ENCODE results near the gene MBNL2.

The MBNL2 gene

DNA sequence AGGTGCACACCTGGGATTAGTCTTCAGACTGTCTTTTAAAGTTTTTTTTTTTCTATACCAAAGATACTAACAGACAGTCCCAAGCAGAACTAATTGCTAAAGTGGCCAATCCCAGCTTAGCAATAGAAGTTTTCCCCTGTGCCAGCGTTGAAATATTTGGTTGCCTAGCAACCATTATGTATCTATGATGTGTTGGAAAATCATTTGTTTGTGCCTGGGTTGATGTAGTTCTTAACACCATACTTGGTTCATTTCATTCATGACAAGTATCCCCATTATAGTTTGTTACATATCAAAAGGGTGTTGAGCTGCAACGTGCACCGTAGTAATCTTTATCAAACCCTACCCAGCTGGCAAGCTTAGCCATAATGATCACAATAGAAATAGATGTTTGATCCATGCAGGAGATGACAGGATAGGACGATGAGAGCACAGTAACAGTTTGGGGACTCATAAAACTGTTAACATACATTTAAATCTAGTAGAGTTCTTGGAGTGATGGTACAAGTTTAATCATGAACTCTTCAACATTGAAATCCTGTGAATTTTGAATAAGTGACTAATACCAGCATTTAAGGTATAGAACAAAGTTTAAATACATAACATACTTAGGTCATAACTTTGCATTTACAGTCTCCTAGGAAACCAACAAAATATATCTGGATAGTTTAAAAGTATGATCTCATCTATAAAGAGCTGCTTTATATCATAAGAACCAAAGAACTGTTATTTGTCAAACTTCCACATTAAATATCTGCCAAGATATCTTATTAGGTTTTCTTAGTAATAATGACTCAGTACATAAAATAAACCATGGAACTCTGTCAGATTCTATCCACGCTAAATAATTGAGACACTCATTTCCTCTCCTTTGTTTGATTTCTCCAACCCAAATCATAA, 73.4 kb downstream of the MBNL2 start:
- no peak for DNase-seq (ENCODE audit: low read depth in 1 of 2, low spot score in 1 of 2)

DNA sequence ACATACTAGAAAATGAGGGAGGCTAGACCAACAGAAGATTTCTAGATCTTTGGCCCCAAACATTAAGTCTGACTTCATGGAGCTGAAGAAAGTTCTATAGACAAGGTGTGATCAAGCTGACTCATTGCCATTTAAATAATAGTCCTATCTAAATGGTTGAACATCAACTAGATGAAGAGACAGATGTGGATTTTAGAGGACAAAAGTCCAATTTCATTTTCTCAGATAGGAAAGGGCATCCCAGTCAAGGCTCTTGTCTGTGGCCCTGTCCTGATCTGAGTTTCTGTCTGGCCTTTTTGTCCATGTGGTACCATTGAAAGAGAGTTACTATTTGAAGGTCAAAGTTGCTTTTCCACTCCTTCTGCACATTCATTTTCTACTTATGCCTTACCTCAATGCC, 74.6 kb downstream of the MBNL2 start:
- DNase-seq (ENCODE audit: low read depth in 1 of 2, low spot score in 1 of 2): no peak

DNA sequence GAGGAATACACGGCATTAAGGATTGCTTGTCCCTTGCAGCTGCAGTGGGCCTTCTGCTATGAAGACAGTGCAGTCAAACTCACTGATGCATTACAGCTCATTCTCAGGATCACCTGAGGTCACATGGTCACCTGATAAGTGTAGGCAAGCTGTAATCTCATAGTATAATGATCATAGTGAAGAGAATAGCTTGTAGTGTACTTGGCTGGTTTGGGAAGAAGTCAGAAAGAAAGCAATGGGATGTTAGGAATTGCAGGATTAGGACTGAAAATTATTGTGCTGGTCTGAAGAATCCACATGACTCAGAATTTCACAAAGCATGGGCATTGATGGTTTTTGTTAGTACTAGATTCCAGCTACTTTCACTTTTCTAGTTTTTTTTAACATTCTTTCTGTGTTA, 76.7 kb downstream of the MBNL2 start:
- no peak for DNase-seq (ENCODE audit: low read depth in 1 of 2, low spot score in 1 of 2)

DNA sequence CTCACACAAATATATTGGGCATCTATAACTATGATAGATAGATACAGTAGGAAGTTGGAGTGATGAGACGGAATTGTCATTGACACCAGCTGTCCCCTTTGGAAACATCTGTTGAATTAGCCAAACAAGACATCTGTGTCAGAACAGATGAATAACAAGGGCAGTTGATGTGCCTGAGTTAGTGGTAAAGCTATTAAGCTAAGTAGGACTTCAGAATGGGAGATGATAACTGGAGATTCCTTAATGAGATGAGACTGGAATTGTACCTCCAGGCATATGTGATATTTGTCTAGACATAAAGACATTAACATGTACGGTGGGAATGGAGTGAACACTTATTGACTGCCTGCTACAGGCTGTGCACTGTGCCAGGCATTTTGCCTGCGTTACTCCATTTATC, 78.7 kb downstream of the MBNL2 start:
- no peak for DNase-seq (ENCODE audit: low read depth in 1 of 2, low spot score in 1 of 2)

DNA sequence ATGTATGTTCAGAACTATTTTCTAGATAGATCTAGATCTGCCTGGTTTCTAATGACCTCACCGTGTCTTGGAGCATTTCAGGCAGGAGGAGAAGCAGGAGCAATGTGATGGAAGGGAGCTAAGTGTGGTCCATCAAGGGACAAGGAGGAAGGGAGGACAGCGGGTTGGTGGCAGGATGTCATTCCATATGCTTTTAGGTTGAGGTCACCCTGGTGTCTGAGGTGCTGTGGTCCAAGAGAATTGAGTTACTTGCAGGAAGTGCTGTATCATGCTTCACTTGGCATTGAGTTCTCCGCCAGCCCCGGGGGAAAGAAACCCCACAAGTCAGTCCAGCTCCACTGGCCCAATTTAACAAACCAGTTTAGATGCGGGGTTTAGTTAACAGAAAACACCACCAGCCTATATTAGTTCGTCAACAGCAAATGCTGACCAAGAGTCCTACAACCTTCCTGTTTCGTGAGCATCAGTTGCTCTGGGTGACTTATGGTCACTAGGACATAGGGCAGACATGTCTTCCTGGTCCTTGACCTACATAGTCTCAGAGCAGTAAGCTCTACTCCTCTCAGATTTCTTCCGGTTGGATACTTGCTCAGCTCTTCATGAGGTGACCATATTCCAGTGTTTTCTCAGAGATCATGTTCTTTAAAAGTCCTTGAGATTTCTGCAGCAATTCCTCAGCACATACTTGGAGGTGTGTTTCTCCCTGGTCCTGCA, 79.4 kb downstream of the MBNL2 start:
- DNase-seq (ENCODE audit: low read depth in 1 of 2, low spot score in 1 of 2): no peak

DNA sequence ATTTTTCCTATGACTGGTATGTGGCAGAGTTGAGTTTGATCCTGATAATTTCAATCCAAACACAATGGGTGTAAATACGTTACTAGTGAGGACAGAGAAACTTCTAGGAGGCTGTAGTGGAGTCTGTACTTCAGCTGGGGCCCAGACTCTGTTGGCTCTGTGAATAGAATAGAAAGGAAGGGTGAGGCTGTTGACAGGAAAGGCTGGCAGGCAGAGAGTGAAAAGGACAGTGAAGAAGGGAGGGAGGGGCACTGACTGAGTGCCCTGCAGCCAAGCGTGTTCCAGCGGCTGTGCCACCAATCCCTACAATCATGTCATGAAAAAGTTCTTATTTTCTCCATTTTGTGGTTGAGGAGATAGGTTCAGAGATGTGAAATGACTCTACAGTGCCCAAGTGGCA, 80.5 kb downstream of the MBNL2 start:
- no peak for DNase-seq (ENCODE audit: low read depth in 1 of 2, low spot score in 1 of 2)

DNA sequence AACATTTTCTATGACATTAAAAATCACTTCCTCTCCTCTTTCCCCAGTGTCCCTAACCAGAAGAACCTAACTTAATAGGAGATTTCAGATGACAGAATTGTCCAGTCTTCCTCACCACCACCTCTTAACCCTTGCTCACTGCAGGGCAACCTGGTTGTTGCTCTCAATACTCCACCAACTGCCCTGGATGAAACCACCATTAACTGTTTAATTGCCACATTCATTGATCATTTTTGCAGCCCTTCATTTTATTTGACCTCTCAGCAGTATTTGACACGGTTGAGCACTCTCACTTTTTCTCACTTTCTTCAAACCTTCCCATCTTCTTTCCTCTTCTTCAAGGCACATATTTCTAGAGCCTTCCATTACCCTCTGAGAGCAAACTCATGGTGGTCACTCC, 84.0 kb downstream of the MBNL2 start:
- DNase-seq (ENCODE audit: low read depth in 1 of 2, low spot score in 1 of 2): no peak

DNA sequence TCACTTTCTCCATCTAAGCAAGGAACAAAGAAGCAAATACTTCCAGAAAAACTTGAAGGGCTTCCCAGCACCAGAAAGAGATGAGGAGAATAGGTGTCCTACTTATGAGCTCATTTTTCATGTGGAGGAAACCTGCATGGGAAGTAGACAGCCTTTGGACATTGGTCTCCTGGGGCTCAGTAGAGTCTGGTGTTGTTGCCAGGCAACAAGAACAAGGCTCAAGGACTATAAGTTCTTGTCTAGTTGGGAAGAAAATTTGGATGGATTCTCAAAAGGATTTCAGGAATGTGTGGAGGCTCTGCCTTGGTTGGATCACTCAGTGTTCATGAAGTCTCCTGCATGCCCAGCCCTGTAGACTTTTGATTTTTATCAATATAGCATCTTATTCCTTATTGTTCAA, 84.5 kb downstream of the MBNL2 start:
- no peak for DNase-seq (ENCODE audit: low read depth in 1 of 2, low spot score in 1 of 2)

DNA sequence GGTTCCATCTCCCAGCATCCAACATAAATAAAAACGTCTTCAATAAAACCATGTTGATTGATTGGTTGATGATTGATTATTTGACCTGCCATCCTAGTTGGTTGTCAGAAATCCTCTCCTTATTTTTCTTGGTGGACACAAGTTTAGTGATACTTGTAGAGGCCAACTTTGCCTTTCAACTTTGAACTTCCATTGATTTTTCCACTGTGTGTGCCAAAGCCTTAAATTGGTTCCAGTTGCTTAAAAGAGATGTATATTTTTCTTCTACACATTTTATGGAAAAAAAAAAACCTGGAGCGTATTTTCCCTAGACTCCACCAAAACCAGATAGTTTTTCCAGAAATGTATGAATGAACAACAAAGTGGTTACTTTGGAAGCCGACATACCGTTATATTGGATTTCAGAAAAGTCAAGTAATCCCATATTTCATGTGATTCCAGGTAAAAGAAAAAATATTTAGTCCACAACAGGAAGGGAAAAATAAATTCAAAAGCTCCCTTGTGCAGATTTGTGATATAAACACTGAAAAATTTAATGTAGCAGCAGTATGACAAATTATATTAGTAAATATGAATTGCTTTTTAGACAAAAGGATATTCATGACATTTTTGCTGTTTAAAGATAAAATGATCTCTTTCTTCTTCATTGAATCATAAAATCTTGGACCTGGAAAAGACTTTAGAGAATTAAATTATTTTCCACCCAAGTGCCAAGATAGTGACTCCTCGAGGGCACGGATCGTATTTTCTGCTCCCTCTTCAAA, 85.2 kb downstream of the MBNL2 start:
- DNase-seq (ENCODE audit: low read depth in 1 of 2, low spot score in 1 of 2): no peak

DNA sequence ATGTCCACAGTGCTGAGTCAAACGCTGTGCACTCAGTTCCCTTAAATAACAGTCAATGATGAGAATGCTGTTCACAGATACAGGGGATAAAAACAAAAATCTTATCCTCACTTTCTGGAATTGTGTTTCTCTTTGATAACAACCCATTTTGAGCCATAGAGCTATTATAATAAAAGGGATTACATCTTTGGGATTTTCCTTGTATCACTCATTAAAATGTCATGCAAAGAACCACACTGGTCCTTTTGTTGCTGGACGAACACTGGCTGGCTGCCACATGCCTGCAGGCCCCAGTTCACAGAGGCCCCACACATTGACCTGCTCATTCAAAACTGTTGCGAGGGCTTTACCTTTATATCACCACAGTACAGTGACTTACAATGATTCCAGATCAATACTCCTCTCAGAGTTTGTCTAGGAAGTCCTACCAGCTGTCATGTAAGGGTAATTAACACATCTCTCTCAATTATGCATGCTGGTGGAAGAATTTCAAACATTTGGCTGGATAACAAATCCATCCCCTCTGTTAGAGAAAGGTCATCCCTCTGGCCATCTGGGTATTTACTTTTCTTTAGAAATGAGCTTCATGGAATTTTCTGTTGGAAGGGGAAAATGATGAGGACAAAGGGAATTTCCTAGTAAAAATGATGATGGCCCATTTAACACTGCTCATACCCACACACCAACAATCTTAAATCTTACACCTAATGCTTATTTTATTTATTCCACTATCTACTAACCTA, 85.9 kb downstream of the MBNL2 start:
- no peak for DNase-seq (ENCODE audit: low read depth in 1 of 2, low spot score in 1 of 2)

DNA sequence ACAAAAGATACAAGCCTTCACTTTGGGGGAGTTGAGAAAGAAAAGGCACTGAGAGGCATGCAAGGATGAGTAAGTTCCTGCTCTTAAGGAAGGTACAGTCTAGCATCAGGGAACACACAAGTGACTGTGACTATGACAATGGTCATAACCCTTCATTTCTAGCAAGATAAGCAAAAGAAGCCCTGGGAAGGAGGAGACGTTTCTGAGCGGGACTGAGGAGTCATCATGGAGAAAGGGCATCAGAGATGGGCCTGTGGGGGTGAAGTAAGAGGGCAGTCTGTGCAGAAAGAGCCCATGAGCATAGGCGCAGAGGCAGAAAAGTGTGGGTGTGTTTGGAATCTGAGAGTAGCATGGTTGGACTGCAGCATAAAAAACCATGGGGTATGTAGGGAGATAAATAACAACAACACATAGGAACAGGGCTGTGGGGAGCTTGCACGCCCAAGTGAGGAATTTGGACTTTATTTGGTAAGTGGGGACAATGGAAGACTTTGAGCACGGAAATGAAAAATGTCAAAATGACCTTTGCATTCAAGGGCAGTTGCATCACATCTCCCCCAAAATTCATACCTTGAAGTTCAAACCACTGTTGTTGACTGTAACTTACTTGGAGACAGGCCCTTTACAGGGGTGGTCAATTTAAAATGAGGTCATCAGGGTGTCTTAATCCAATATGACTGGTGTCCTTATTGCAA, 86.7 kb downstream of the MBNL2 start:
- DNase-seq (ENCODE audit: low read depth in 1 of 2, low spot score in 1 of 2): no peak

DNA sequence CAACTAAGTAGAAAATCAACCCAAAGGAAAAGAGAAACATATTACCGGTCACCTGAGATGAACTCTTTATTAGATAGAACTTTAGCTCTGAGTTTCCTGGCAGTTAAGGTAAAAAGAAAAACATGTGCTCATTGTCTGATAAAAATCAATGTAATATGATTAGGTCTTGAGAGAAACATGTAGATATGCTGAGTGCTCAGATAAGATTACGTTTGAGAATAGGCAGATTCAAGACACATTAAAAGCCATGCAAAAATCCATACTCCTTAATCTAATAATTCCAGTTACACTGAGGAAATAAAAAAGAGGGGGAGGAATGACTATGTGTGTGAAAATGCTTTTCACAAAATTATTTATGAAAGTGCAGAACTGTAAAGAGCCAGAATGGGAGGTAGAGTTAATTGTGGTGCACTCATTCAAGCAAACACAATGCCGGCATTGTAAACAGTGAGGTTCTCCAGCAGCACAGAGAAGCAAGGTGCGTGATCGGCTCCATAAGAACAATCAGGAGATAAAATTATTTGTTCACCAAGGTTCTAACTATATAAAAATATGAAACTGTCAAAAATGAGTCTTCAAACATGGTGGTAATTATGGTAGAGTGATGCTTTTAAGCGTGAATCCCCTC, 88.8 kb downstream of the MBNL2 start:
- DNase-seq (ENCODE audit: low read depth in 1 of 2, low spot score in 1 of 2): no peak

DNA sequence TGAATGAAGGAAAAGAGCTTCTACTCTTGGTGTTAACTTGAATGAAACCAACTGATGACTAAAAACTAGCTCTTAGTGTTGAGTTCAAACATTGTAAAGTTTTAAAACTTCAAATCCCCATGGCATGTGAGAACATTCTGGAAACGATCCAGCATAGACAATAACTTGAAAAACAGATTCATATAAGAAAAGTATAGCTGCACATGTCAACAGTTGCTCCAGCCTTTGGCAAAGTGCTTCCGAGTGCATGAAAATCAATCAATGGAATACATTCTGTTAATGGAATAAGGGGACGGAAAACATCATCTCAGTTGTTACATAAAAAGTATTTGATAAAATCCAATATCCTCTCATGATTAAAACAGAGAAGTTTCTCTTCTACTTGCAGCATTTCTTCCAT, 89.8 kb downstream of the MBNL2 start:
- no peak for DNase-seq (ENCODE audit: low read depth in 1 of 2, low spot score in 1 of 2)

DNA sequence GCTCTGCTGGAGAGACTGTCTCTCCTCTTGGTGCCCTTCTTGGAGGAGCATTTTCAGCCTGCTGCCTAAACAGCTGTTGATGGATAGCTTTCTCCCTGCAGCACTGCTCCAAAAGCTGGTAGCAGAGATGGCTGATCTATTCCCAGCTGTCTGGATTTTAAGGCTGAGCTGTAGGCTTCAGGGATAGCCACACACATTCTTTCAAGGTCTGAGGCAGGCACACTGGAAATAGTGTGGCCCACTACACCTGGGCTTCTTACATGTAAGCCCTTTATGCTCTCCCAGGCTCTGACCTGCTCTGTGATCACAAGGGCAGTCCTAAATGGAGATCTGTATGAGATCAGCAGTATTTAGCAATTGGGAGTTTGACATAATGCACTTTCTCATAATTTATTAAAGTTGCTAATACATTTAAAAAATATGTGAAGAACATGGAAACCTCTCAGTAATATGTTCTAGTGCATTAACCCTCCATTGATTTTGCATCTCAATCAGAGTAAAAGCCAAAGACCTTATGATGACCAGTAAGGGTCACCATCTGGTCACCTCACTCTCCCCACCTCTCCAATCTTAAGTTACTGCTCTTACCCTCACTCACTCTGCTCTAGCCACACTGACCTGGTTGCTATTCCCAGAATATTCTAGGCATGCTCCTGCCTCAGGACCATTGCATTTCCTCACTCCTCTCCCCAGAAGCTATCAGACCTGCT, 91.6 kb downstream of the MBNL2 start:
- DNase-seq (ENCODE audit: low read depth in 1 of 2, low spot score in 1 of 2): no peak

DNA sequence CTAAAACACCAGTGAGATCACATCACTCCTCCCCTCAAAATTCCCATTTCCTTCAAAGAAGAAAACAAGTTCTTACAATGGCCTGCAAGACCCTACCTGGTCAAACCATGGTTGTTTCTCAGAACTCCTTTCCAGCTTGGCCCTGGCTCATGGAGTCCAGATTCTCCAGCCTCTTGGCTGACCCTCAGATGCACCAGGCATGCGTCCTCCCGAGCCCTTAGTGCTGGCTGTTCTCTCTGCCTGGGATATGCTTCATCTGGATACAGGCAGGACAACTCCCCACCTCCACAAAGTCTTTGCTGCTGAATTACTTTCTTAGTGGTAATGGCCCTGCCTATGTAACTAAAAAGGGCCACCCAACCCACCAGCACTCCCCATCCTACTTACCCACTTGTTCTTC, 94.3 kb downstream of the MBNL2 start:
- no peak for DNase-seq (ENCODE audit: low read depth in 1 of 2, low spot score in 1 of 2)

DNA sequence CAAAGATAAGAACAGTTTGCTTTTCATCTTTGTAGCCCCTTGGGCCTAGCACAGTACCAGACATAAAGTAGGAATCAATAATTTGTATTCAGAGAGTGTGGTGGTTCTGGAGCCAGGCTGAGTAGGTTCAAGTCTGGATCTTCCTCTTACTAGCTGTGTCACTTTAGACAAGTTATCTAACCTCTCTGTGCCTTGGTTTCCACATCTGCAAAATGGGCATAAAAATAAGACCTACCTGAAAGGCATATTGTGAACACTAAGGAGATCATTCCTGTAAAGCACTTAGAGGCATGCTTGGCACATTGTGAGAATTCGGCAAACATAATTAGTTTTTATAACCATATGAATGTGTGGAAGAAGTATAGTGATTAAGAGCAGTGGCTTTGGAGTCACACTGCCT, 95.8 kb downstream of the MBNL2 start:
- DNase-seq (ENCODE audit: low read depth in 1 of 2, low spot score in 1 of 2): no peak

DNA sequence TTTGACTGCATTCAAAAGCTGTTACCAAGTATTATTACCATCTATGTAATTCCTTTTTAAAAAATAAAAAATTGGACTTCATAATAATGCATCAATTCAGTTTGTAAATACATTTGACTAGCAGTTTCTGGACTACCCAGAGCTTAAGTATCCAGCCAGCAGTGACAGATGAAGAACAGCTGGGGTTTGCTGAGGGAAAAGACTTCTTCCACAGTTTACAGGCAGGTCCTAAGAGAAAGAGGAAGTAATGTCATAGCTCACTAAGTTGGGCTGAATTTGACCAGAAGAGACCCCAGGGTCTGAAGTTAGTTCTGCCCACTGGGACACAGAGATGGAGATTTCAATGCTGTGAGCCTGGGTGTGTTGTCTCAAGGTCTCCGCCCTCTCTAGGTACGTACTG, 96.4 kb downstream of the MBNL2 start:
- no peak for DNase-seq (ENCODE audit: low read depth in 1 of 2, low spot score in 1 of 2)

DNA sequence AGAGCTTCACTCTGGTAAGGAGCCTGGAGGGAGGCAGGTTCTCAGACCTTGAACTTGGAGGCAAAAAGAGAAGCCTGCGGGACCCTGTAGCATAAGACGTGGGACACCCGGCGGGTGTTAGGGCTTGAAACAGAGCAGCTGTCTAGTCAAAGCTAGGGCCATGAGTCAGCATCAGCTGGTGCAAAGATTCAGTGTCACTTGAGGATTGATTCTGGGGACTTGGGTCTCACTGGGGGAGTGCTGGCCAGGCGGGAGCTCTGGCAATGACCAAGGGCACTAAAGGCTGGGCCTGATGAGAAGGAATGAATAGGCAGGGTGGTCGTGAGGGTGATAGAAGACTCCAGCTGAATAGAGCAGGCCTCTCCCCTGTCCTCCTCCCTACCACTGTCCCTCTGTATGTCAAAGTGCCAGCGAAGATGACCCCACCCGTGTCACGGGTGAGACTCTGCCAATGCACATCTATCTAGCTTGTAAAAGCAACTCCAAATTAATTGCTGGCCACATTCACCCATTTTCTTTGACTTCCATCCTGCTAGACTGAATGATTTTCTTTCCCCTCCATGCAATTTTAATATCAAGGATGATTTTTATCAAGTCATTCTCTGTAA, 97.1 kb downstream of the MBNL2 start:
- no peak for DNase-seq (ENCODE audit: low read depth in 1 of 2, low spot score in 1 of 2)

DNA sequence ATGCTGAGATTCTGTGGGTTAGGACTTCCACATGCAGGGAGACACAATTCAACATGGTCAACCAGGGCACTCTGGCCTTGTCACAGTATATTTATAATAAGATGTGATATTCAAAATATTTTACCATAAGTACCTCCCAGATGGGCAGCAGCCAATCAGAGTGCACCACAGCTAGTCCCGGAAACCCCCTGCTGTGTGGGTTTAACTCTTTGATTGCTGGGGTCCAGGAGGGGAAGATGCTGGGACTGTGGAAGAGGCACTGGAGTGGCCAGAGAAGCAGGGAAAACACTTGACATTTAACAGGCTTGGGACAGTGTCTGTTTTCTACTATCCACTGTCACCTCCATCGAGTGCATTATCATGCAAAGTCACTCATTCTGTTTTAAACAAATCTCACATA, 99.0 kb downstream of the MBNL2 start:
- DNase-seq (ENCODE audit: low read depth in 1 of 2, low spot score in 1 of 2): no peak

Measured in stimulated activated CD4-positive, alpha-beta T cell treated with anti-CD3 and anti-CD28 coated beads, Interleukin-15, amount 100 ng/mL, for 1 hour (primary cell).